Type B pancreatic cell (in vitro differentiated cells): ENCODE data around the gene CYSLTR2. TPM values are rescaled to one million over a fixed set of nuclear protein-coding genes. Genes with fewer than 3 reads are reported as not detected.
A peak's percentile ranks its signal among the peaks of the same experiment; 100 is the strongest.

Experiments
- DNase-seq: peaks from one replicate; pipeline ENCODE4 v3.0.0; 2021; ENCODE audit warnings: mixed read lengths; ENCODE audit not compliant: unreplicated experiment; ENCODE audit errors: extremely low spot score
- H3K27ac Mint-ChIP-seq: 2 replicates; pipeline ENCODE4 v1.8.0; 2021; ENCODE audit warnings: mild to moderate bottlenecking, mixed read lengths
- H3K27me3 Mint-ChIP-seq: 2 replicates; pipeline ENCODE4 v1.8.0; 2021; ENCODE audit warnings: mixed read lengths
- H3K36me3 Mint-ChIP-seq: 2 replicates; pipeline ENCODE4 v1.8.0; 2021; ENCODE audit warnings: mixed read lengths
- H3K4me1 Mint-ChIP-seq: one replicate; pipeline ENCODE4 v1.8.0; 2021; ENCODE audit warnings: mixed read lengths; ENCODE audit not compliant: unreplicated experiment
- H3K4me3 Mint-ChIP-seq: 2 replicates; pipeline ENCODE4 v1.8.0; 2021; ENCODE audit warnings: mild to moderate bottlenecking, mixed read lengths
- H3K9me3 Mint-ChIP-seq: 2 replicates; pipeline ENCODE4 v1.8.0; 2021; ENCODE audit warnings: mixed read lengths
- total RNA-seq: library from RNA; stranded (reverse); gene quantifications from 2 replicates; pipeline ENCODE4 v1.2.1, GENCODE V29; 2021; ENCODE audit warnings: low replicate concordance
- TF ChIP-seq, protein P1 (sequence below): fragments of 200-600 bp; sonication (generic); conservative IDR thresholded peaks from 2 replicates; pipeline ENCODE4 v1.5.0; 2021; ENCODE audit warnings: antibody characterized with exemption, mild to moderate bottlenecking

CYSLTR2 gene
- total RNA-seq, 1 donor from 2014 or later: 4.7 TPM

DNA sequence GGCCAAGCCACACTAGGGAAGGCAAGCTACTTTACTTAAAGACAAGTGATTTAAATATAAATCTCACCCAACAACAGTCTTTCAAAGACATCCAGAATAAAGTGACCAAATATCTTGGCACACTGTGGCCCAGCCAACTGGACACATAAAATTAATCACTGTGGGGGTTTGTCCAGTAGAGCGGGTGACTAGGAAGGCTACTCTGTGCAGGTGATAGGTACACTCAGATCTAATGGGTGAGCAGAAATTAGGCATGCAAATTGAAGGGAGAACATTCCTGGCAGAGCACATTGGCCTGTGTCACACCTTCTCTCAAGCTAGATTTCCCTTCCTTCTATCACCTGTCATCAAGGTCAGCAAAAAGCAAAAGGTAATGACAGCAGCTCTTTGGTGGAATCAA, 23.4 kb upstream of the CYSLTR2 start:
- Mint-ChIP-seq H3K27ac (no peak overlapping the region), H3K4me1 (peaks cover 23% of the 10 kb centered on the region), H3K9me3 (peaks cover 5% of the 10 kb centered on the region), H3K4me3 (no peak overlapping the region), H3K27me3 (no peaks in the 10 kb centered on the region), H3K36me3 (no peaks in the 10 kb centered on the region)
- DNase-seq: no peak
- TF ChIP-seq, protein P1, sequence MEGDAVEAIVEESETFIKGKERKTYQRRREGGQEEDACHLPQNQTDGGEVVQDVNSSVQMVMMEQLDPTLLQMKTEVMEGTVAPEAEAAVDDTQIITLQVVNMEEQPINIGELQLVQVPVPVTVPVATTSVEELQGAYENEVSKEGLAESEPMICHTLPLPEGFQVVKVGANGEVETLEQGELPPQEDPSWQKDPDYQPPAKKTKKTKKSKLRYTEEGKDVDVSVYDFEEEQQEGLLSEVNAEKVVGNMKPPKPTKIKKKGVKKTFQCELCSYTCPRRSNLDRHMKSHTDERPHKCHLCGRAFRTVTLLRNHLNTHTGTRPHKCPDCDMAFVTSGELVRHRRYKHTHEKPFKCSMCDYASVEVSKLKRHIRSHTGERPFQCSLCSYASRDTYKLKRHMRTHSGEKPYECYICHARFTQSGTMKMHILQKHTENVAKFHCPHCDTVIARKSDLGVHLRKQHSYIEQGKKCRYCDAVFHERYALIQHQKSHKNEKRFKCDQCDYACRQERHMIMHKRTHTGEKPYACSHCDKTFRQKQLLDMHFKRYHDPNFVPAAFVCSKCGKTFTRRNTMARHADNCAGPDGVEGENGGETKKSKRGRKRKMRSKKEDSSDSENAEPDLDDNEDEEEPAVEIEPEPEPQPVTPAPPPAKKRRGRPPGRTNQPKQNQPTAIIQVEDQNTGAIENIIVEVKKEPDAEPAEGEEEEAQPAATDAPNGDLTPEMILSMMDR: no peak

DNA sequence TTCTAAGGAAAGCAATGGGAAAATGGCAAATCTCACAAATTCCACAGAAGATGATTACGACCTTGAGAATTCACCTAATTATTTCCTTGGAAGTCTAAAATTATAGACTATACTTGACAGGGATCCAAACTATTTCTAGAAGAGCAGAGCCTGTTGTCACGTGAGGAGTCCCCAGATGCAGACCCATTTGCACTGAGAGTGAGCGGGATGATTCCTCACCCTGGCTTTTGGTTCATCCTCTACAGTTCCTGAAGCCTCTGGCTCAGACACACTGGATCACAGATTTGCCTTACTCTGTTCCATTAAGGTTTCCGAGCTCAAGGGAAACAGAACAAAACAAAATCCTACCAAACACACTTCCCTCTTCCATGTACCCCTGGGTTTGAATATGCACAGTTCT, 23.0 kb upstream of the CYSLTR2 start:
- TF ChIP-seq, protein P1: no peak

DNA sequence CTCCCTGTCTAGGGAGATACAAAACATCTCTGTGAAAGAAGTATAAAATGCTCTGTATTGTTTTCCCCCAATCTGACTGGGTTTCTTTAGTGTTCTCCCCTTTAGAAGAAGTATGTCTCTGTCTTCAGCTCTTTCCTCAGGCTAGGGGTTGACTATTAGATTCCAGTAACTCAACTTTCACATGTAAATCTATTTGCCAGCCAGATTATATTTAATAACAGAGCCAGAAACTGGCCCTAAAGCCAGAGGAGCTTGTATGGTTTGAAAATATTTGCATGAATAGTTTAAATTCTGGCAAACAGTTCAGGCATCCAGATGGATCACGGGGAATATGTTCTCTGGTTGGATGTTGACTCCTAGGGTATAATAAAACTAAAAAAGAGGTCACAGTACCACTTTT, 22.3 kb upstream of the CYSLTR2 start:
- DNase-seq: no peak
- Mint-ChIP-seq H3K4me3 (peak overlapping the region; percentile 35), H3K27ac (no peak overlapping the region), H3K27me3 (no peaks in the 10 kb centered on the region), H3K4me1 (peaks cover 12% of the 10 kb centered on the region), H3K36me3 (no peaks in the 10 kb centered on the region), H3K9me3 (peaks cover 9% of the 10 kb centered on the region)
- TF ChIP-seq, protein P1: no peak

More for the DNA sequence above, 23.0 kb upstream of the CYSLTR2 start:
- H3K27ac Mint-ChIP-seq: no peak overlapping the region
- H3K9me3 Mint-ChIP-seq: peaks cover 5% of the 10 kb centered on the region
- DNase-seq: no peak
- peaks cover 18% of the 10 kb centered on the region for H3K4me1 Mint-ChIP-seq
- no peaks in the 10 kb centered on the region for H3K27me3 Mint-ChIP-seq
- no peaks in the 10 kb centered on the region for H3K36me3 Mint-ChIP-seq
- H3K4me3 Mint-ChIP-seq: peak overlapping the region; percentile 35

DNA sequence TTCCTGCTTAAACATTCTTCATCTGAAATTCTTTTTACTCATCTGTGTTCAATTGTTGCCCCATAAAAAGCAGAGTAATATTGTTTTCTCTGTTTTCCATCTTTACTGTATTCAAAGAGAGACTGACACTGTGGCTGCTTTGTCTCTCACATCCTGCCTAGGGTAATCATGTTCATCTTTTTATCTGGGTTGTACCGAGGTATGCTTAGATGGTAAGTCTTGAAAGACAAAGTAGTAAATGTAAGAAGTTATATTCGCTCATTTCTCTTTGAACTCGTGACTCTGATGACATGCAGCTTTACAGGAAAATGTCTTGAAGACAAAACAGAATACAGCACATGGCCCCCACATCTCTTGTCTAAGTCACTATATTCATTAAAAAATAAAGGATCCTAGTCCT, 20.0 kb upstream of the CYSLTR2 start:
- no peaks in the 10 kb centered on the region for H3K36me3 Mint-ChIP-seq
- no peak overlapping the region for H3K27ac Mint-ChIP-seq
- peaks cover 11% of the 10 kb centered on the region for H3K9me3 Mint-ChIP-seq
- H3K27me3 Mint-ChIP-seq: no peaks in the 10 kb centered on the region
- TF ChIP-seq, protein P1: no peak
- H3K4me1 Mint-ChIP-seq: peaks cover 6% of the 10 kb centered on the region
- no peak overlapping the region for H3K4me3 Mint-ChIP-seq
- no peak for DNase-seq

DNA sequence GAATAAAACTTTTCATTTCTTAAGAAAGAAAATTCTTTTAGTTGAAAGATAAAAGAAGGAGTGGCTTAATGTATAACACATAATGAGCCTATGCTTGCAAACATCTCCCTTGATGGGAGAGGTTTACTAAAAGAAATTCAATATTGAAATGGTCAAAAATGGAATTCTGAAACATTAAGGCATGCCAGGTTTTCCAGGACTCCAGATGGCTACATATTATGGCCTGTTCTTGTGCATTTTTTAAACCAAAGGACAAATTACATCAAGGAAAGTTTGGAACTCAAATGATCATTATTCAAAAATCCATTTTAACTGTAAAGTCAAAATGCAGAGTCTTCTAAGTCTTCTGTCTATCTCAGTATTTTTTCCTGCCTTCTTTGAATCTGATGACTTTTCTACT, 19.1 kb upstream of the CYSLTR2 start:
- H3K4me3 Mint-ChIP-seq: no peak overlapping the region
- no peak for DNase-seq
- TF ChIP-seq, protein P1: no peak
- H3K27me3 Mint-ChIP-seq: no peaks in the 10 kb centered on the region
- H3K36me3 Mint-ChIP-seq: no peaks in the 10 kb centered on the region
- no peak overlapping the region for H3K27ac Mint-ChIP-seq
- peaks cover 6% of the 10 kb centered on the region for H3K4me1 Mint-ChIP-seq
- H3K9me3 Mint-ChIP-seq: peaks cover 11% of the 10 kb centered on the region

DNA sequence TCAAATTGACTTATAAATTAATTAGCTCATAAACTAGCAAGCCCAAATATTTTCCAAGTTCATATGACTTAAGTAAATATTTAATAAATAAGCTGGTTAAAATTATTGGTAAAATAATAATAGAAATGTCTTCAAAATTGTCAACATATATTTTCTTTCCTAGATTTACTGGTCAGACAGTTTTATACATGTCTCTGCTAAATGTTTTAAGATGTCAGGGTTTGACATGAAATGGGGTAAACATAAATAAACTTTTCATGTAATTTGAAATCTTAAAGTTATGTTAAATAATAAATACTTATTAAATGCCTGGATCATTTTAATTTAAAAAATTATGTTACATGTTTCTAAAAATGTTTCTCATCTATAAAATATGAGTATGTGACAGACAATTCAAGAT, 18.3 kb upstream of the CYSLTR2 start:
- DNase-seq: no peak
- no peak overlapping the region for H3K27ac Mint-ChIP-seq
- H3K4me3 Mint-ChIP-seq: no peak overlapping the region
- H3K27me3 Mint-ChIP-seq: no peaks in the 10 kb centered on the region
- no peaks in the 10 kb centered on the region for H3K36me3 Mint-ChIP-seq
- TF ChIP-seq, protein P1: no peak
- peaks cover 11% of the 10 kb centered on the region for H3K9me3 Mint-ChIP-seq
- peaks cover 8% of the 10 kb centered on the region for H3K4me1 Mint-ChIP-seq
